Stimulated activated CD8-positive, alpha-beta memory T cell treated with anti-CD3 and anti-CD28 coated beads, Interleukin-4, amount 100 ng/mL, for 24 hours (primary cell): Measurements from ENCODE around the gene MAP3K6.
"Not testable (repeated sequence)": the region's sequence is repeated elsewhere in the genome, so short reads cannot be mapped to it uniquely, and the experiment has no call there.

Experiments
- DNase-seq: peaks from one replicate; pipeline ENCODE4 v3.0.0-alpha.2; 2020; ENCODE audit warnings: low read depth

The MAP3K6 gene, protein sequence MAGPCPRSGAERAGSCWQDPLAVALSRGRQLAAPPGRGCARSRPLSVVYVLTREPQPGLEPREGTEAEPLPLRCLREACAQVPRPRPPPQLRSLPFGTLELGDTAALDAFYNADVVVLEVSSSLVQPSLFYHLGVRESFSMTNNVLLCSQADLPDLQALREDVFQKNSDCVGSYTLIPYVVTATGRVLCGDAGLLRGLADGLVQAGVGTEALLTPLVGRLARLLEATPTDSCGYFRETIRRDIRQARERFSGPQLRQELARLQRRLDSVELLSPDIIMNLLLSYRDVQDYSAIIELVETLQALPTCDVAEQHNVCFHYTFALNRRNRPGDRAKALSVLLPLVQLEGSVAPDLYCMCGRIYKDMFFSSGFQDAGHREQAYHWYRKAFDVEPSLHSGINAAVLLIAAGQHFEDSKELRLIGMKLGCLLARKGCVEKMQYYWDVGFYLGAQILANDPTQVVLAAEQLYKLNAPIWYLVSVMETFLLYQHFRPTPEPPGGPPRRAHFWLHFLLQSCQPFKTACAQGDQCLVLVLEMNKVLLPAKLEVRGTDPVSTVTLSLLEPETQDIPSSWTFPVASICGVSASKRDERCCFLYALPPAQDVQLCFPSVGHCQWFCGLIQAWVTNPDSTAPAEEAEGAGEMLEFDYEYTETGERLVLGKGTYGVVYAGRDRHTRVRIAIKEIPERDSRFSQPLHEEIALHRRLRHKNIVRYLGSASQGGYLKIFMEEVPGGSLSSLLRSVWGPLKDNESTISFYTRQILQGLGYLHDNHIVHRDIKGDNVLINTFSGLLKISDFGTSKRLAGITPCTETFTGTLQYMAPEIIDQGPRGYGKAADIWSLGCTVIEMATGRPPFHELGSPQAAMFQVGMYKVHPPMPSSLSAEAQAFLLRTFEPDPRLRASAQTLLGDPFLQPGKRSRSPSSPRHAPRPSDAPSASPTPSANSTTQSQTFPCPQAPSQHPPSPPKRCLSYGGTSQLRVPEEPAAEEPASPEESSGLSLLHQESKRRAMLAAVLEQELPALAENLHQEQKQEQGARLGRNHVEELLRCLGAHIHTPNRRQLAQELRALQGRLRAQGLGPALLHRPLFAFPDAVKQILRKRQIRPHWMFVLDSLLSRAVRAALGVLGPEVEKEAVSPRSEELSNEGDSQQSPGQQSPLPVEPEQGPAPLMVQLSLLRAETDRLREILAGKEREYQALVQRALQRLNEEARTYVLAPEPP (N-terminal part only)

GRCh38 chr1:27366411-27367159, at the start of gene MAP3K6:
TSS of gene MAP3K6 (minus strand) at chr1:27366961. CDS start at chr1:27366597, 364 bp downstream.
- DNase-seq, result no peak

DNA sequence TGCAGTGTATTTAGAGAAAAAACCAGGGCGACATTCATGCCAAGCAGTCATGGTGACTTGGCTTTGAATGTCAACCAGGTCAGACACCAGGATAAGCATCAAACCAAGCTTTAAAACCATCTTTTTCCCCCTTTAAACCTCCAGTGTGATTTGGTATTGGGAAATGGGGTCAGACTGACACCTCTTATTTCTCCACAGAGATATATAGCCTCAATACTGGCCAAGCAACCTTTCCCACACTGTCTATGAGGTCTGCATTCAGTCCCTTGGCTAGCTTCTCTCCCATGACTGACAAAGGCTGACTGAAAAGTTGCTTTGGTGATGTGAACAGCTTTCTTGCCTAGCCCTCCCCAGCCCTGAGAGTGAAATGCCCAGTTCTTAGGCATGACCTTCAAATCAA, 47.3 kb upstream of the MAP3K6 start:
- no peak for DNase-seq

DNA sequence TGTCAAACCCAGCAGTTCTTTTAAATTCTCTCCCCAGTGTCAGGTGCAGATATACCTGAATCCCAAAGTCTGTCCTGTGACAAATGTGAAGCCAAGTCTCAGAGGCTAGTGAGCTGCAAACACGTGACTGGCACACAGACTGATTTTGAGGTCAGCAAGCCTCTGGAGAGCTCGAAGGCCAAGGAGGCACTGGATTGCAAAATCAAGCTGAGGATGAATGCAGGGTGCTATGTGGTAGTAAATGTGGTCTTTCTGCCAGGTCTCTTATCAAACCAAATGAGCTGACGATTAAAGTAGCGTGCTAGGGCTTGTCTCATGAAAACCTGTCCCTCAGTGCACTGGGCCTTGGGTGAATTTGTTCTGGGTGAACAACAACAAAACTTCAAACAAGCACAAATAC, 46.2 kb upstream of the MAP3K6 start:
- no peak for DNase-seq

- DNase-seq, result no peak
These were observed 45.7 kb upstream of the MAP3K6 start for GRCh38 chr1:27412502-27412901.

GRCh38 chr1:27410709-27411108, 43.9 kb upstream of the MAP3K6 start:
- no peak for DNase-seq

- DNase-seq, result no peak
These were observed 42.9 kb upstream of the MAP3K6 start for GRCh38 chr1:27409669-27410068.

DNA sequence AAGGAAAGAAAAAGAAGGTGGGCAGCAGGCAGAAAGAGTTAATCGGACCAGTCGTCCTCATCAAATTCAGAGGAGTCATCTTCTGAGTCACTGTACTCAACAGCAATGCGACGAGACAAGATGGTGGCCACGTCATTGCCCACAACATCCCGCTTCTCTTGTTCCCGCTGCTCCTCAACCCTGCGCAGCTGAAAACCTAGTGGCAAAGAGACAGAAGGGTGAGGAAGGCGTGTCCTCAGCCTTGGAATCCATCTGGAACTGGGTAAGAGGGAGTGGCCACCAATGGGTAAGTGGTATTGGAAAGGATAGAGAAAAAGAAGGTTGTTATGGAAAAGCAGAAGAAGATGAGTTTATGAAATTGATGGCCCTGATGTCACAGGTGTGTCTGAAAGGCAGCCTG, 41.4 kb upstream of the MAP3K6 start:
- no peak for DNase-seq

DNA sequence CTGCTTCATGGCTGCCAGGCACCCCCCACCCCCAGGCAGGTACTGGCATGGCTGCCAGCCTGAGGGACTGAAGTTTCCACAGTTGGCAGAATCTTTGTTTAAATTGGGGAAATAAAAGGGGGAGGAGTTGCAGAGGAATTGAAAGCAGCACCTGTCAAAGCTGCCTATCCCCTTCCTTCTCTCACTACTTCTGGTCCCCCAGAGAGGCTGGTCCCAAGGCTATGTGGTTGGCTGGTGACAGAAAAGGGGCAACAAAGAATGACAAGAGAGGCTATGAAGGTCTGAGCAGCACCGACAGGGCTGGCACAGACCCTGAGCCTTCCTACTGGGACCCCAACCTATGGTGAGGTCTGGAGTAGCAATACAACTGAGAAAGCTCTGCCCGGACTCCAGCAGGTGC, 40.0 kb upstream of the MAP3K6 start:
- not testable (repeated sequence) for DNase-seq

GRCh38 chr1:27406362-27406680, 39.6 kb upstream of the MAP3K6 start:
- no peak for DNase-seq

DNA sequence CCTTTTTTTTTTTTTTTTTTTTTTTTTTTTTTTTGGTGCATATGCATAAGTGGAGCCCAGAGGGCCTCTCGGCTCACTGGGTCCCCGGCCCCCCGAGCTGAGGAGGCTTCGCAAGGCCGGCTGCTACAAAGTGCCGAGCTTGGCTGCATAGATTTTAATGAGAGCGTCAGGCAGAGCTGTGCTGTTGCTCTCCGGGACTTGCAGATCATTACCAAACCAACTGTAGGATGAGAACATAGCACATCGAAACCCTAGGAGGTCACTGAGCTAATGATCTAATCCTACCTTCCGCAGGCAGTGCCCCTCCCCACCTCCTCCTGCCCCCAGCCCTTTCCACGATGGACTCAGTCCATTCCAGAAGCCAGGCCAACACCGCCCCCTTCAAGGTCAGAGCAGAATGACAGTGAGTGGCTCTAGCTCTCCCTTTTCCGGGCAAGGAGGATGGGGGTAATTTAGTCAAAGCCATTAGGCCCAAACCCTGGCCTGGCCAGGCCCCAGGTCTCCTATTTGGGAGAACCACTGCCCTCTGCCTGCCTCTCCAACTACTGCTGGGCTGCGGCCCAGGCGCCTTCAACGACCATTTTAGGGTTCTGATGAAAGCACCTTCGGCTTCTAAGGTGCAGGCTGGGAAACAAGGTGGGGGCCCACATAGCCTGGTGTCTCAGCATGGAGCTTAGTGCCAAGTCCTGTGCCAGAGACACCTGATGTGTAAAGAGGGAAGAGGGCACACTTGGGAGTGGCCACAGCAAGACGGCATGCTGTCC, 39.0 kb upstream of the MAP3K6 start:
- DNase-seq, result not testable (repeated sequence)

- DNase-seq, result no peak
These were observed 38.3 kb upstream of the MAP3K6 start for GRCh38 chr1:27405074-27405473.

GRCh38 chr1:27403931-27404330, 37.2 kb upstream of the MAP3K6 start:
- DNase-seq, result no peak

DNA sequence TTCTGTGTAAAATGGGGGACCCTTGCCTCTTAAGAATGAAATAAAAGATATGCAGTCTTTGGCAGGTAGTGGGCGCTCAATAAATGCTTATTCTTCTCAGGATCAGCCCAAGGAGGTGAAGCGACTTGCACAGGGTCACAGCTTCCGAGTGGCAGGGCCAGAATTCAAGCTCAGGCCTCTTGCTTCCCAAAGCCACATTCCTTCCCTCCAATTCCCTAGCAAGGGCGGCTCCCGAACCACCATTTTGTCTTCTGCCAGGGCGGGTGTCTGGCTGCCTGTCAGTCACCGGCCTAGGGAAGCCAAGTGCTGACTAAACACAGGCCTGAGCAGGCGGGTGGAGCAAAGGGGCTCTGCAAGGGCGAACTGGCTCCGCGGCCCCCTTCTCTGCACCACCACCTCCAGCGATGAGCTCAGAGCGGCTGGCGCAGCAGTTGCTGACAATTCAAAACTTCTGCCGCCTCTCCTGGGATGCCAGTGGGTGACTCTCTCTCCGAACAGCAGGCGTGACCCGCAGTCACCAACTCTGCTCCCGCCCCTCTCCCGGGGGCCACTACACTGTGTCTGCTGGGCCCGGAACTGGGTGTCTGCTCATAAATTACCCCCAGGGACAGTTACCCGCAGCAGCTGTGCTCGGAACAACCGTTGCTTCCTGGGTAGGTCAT, 36.4 kb upstream of the MAP3K6 start:
- DNase-seq, result no peak

DNA sequence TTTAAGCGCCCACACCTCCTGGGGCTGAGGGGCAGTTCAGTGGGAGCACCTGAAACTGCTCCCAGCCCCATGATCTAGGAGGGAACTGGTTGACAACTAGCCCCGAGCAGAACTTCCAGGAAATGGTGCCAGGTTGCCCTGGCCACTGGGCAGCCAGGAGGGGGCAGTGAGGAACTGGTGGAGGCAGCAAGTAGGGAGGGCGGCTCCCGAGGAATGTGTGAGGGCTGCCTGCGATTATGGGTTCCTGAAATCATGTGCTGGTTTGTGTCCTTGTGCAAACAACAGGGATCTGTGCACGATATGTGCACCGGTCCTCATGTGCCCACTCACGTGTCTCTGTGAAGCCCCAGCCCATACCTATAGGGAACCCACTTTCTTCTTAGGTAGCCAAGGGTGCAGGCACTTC, 35.6 kb upstream of the MAP3K6 start:
- no peak for DNase-seq

DNA sequence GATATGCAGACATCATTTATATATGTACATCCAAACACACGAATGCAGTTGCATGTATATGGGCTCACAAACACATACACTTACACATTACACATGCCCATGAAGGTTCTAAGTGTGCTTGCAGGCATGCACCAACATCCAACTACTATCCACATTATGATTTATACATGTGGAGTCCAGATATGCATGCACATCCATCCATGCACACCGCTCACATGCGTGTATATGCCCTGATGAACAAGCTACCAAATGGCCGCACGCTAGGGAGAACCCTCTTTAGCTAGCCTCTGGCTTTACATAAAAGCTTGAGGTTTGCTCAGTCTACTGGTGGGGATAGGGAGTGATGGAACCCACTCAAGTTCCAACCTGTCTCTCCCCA, 34.2 kb upstream of the MAP3K6 start:
- no peak for DNase-seq

- no peak for DNase-seq
These were observed 33.6 kb upstream of the MAP3K6 start for GRCh38 chr1:27400082-27400962.

DNA sequence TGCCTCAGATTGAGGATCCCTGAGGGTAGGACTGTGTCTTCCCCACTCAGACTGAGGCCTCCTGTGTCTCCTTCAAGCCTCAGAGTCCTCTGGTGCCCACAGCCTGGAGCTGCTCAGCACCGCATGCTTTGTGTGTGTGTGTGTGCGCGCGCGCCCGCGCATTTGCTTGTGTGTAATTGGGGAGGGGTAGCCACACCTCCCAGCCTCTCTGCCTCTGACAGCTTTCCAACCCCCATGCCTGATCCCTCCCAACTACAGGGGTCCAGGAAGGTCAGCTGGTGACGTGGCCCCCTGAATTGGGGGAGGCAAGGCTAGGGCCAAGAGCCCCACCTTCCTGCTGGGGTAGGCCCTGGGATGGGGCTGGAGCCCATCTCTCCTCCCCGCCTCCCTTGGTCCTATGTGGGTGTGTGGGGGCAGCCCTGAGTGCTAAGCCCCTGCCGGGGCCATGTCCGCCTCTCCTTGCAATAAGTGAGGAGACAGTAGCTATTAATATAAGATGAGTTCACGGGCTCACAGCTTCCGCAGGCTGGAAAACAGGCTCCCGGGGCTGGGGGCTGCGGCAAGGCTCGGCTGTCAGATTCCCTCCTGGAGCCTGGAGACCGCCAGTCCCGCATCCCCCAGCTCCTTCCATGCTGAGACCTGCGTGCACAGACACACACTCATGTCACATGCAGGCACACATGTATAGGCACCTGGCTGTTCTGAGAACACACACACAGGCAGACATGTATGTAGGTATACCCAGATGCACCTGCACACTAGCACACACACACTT, 32.7 kb upstream of the MAP3K6 start:
- no peak for DNase-seq

GRCh38 chr1:27398405-27399149, 31.8 kb upstream of the MAP3K6 start:
- no peak for DNase-seq
